ENCODE measurements around the gene VPS4A. TPM values are rescaled to one million over a fixed set of nuclear protein-coding genes. Genes with fewer than 3 reads are reported as not detected.
"Not testable (repeated sequence)": the region's sequence is repeated elsewhere in the genome, so short reads cannot be mapped to it uniquely, and the experiment has no call there.

Gene VPS4A
- total and polyA plus RNA-seq, 4 donors = 25.3 to 31.8 (median 26.9) TPM

GRCh38 chr16:69294051-69294450 lies 17.1 kb upstream of the VPS4A start:
- H3K4me3 ChIP-seq = no peak overlapping the region
- H3K36me3 ChIP-seq (ENCODE audit: control insufficient read depth in 4 of 4, insufficient read depth in 4 of 4, low read length in 4 of 4) = peaks cover 0 to 3% (median 3%) of the 10 kb centered on the region in 4 donors
- no peaks in the 10 kb centered on the region for H3K27me3 ChIP-seq (ENCODE audit: control insufficient read depth in 3 of 3, insufficient read depth in 3 of 3, low read length in 2 of 3)
- no peak for TF ChIP-seq CTCF (IDR thresholded peaks at IDR 0.05; ENCODE audit: control extremely low read depth, extremely low read depth)
- no peak overlapping the region for H3K27ac ChIP-seq (ENCODE audit: low read depth in 1 of 2, low read length in 1 of 2)
- H3K4me1 ChIP-seq (ENCODE audit: control insufficient read depth in 5 of 5, insufficient read depth in 5 of 5, low read length in 5 of 5) = no peaks in the 10 kb centered on the region
- DNase-seq = no peak
- H3K9me3 ChIP-seq (ENCODE audit: control insufficient read depth in 4 of 4, insufficient read depth in 3 of 4, low read length in 3 of 4) = no peaks in the 10 kb centered on the region
- 98 to 100% methylated on average over 1 of the region's 1 CpG for WGBS, 2 donors
- no peak for ATAC-seq (ENCODE audit: insufficient read depth, low FRiP score)
- H3K9ac ChIP-seq (ENCODE audit: insufficient read depth in 1 of 2, low read length in 2 of 2) = no peak overlapping the region

- not testable (repeated sequence) for DNase-seq; H3K27ac ChIP-seq (ENCODE audit: low read depth in 1 of 2, low read length in 1 of 2); H3K27me3 ChIP-seq (ENCODE audit: control insufficient read depth in 3 of 3, insufficient read depth in 3 of 3, low read length in 2 of 3); H3K9me3 ChIP-seq (ENCODE audit: control insufficient read depth in 4 of 4, insufficient read depth in 3 of 4, low read length in 3 of 4); H3K4me1 ChIP-seq (ENCODE audit: control insufficient read depth in 5 of 5, insufficient read depth in 5 of 5, low read length in 5 of 5); ATAC-seq (ENCODE audit: insufficient read depth, low FRiP score); H3K9ac ChIP-seq (ENCODE audit: insufficient read depth in 1 of 2, low read length in 2 of 2); H3K4me3 ChIP-seq
- peaks cover 5 to 14% (median 10%) of the 10 kb centered on the region in 4 donors for H3K36me3 ChIP-seq (ENCODE audit: control insufficient read depth in 4 of 4, insufficient read depth in 4 of 4, low read length in 4 of 4)
- WGBS, 2 donors = 95 to 98% methylated on average over 7 of the region's 7 CpGs
These were observed 14.4 kb upstream of the VPS4A start for GRCh38 chr16:69296771-69297170.

DNA sequence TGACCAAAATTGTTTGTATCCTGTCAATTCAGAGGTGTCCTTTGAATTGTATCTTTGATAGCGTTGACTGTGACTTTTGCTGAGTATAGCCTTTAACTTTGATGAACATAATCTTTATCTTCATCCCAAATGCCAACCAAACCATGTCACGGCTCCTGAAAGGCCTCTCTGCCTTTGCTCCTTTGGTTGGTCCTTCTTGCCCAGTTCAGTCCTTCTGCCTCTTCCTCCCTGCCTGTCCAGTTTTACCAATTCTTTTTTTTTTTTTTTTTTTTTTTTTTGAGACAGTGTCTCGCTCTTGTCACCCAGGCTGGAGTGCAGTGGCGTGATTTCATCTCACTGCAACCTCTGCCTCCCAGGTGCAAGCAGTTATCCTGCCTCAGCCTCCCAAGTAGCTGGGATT lies 12.9 kb upstream of the VPS4A start:
- DNase-seq = no peak
- TF ChIP-seq CTCF (IDR thresholded peaks at IDR 0.05; ENCODE audit: control extremely low read depth, extremely low read depth) = no peak
- ATAC-seq (ENCODE audit: insufficient read depth, low FRiP score) = no peak
- H3K27me3 ChIP-seq (ENCODE audit: control insufficient read depth in 3 of 3, insufficient read depth in 3 of 3, low read length in 2 of 3) = no peaks in the 10 kb centered on the region
- no peaks in the 10 kb centered on the region for H3K9me3 ChIP-seq (ENCODE audit: control insufficient read depth in 4 of 4, insufficient read depth in 3 of 4, low read length in 3 of 4)
- 96 to 98% methylated on average over 4 of the region's 4 CpGs for WGBS, 2 donors
- no peak overlapping the region for H3K4me3 ChIP-seq
- no peak overlapping the region for H3K27ac ChIP-seq (ENCODE audit: low read depth in 1 of 2, low read length in 1 of 2)
- H3K36me3 ChIP-seq (ENCODE audit: control insufficient read depth in 4 of 4, insufficient read depth in 4 of 4, low read length in 4 of 4) = peaks cover 8 to 19% (median 13%) of the 10 kb centered on the region in 4 donors
- no peak overlapping the region for H3K9ac ChIP-seq (ENCODE audit: insufficient read depth in 1 of 2, low read length in 2 of 2)
- H3K4me1 ChIP-seq (ENCODE audit: control insufficient read depth in 5 of 5, insufficient read depth in 5 of 5, low read length in 5 of 5) = no peaks in the 10 kb centered on the region

GRCh38 chr16:69301187-69301586 lies 10.0 kb upstream of the VPS4A start:
- no peaks in the 10 kb centered on the region for H3K9me3 ChIP-seq (ENCODE audit: control insufficient read depth in 4 of 4, insufficient read depth in 3 of 4, low read length in 3 of 4)
- no peaks in the 10 kb centered on the region for H3K4me1 ChIP-seq (ENCODE audit: control insufficient read depth in 5 of 5, insufficient read depth in 5 of 5, low read length in 5 of 5)
- H3K27ac ChIP-seq (ENCODE audit: low read depth in 1 of 2, low read length in 1 of 2) = no peak overlapping the region
- H3K27me3 ChIP-seq (ENCODE audit: control insufficient read depth in 3 of 3, insufficient read depth in 3 of 3, low read length in 2 of 3) = no peaks in the 10 kb centered on the region
- H3K4me3 ChIP-seq = no peak overlapping the region
- ATAC-seq (ENCODE audit: insufficient read depth, low FRiP score) (no peak), DNase-seq (no peak)
- H3K9ac ChIP-seq (ENCODE audit: insufficient read depth in 1 of 2, low read length in 2 of 2) = no peak overlapping the region
- no peak for TF ChIP-seq CTCF (IDR thresholded peaks at IDR 0.05; ENCODE audit: control extremely low read depth, extremely low read depth)
- peaks cover 10 to 21% (median 13%) of the 10 kb centered on the region in 4 donors for H3K36me3 ChIP-seq (ENCODE audit: control insufficient read depth in 4 of 4, insufficient read depth in 4 of 4, low read length in 4 of 4)
- WGBS, 2 donors = 70 to 80% methylated on average over 1 of the region's 1 CpG

Measured in lung (tissue), 12 donors.